Fibroblast of the aortic adventitia (primary cell): ENCODE measurements around the gene SLC25A21. TPM values are rescaled to one million over a fixed set of nuclear protein-coding genes. Genes with fewer than 3 reads are reported as not detected.

ENCODE experiments used
- DNase-seq: peaks from one replicate; pipeline ENCODE4 v3.0.0-alpha.2; 2010; ENCODE audit warnings: low read depth
- H3K4me3 ChIP-seq: 2 replicates; pipeline ENCODE4 v1.5.1; 2011; ENCODE audit warnings: low read depth, mild to moderate bottlenecking, control low read depth, low read length, moderate library complexity
- total RNA-seq: library from RNA; depleted of rRNA; stranded (reverse); fragments of >200 nt; gene quantifications from 2 replicates; pipeline ENCODE4 v1.2.3, GENCODE V29; 2012; ENCODE audit warnings: low replicate concordance
- TF ChIP-seq, protein P1 (sequence below): IDR thresholded peaks from 2 replicates; pipeline ENCODE4 v1.5.1; 2011; ENCODE audit warnings: mild to moderate bottlenecking, low read length, control low read depth, inconsistent platforms; ENCODE audit not compliant: insufficient read depth

Gene SLC25A21
- total RNA-seq, 1 donor = 1.2 TPM

DNA sequence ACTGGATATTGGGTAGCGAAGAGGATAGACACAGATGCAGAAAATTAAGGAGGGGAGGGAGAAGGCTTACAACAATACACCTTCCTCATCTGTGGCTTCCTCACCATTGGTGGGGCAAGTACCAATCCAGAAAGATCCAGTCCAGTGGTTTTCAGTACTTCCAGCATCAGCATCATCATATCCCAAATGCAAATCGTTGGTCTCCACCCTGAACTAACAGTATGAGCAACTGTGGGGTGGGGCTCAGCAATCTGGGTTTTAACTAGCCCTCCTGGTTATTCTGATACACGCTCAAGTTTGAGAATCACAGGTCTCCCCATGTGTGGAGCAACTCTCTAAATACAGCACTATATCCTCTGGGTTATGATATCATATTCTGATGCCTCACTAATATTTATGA, 317.0 kb downstream of the SLC25A21 start:
- no peak overlapping the region for H3K4me3 ChIP-seq
- TF ChIP-seq, protein P1, sequence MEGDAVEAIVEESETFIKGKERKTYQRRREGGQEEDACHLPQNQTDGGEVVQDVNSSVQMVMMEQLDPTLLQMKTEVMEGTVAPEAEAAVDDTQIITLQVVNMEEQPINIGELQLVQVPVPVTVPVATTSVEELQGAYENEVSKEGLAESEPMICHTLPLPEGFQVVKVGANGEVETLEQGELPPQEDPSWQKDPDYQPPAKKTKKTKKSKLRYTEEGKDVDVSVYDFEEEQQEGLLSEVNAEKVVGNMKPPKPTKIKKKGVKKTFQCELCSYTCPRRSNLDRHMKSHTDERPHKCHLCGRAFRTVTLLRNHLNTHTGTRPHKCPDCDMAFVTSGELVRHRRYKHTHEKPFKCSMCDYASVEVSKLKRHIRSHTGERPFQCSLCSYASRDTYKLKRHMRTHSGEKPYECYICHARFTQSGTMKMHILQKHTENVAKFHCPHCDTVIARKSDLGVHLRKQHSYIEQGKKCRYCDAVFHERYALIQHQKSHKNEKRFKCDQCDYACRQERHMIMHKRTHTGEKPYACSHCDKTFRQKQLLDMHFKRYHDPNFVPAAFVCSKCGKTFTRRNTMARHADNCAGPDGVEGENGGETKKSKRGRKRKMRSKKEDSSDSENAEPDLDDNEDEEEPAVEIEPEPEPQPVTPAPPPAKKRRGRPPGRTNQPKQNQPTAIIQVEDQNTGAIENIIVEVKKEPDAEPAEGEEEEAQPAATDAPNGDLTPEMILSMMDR = no peak
- DNase-seq = no peak

- DNase-seq = peak; percentile 53
- TF ChIP-seq, protein P1 = no peak
Measured at GRCh38 chr14:36852981-36853691, 319.3 kb downstream of the SLC25A21 start.

GRCh38 chr14:36848213-36848612, 324.2 kb downstream of the SLC25A21 start:
- DNase-seq = no peak
- TF ChIP-seq, protein P1 = no peak
- H3K4me3 ChIP-seq = no peak overlapping the region

More at GRCh38 chr14:36852981-36853691, 319.3 kb downstream of the SLC25A21 start:
- H3K4me3 ChIP-seq = no peak overlapping the region

DNA sequence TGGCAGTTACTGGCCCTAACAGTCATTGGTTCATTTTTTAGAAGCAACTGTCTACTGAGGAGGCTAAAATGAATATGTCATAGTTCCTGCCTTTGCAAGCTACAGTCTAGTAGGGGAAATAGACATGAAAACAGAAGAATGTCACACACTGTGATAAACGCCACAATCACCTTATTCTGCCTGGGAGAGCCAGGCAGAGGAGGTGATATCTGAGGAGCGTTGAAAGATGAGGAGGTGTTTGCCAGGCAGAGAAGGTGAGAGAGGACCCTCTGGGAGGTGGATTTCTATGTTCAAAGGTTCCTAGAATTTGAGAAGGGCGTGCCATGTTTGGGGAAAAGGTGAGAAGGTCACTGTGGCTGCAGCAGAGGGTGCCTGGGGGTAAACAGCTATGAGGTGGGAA, 325.0 kb downstream of the SLC25A21 start:
- DNase-seq = no peak
- TF ChIP-seq, protein P1 = no peak
- H3K4me3 ChIP-seq = no peak overlapping the region

DNA sequence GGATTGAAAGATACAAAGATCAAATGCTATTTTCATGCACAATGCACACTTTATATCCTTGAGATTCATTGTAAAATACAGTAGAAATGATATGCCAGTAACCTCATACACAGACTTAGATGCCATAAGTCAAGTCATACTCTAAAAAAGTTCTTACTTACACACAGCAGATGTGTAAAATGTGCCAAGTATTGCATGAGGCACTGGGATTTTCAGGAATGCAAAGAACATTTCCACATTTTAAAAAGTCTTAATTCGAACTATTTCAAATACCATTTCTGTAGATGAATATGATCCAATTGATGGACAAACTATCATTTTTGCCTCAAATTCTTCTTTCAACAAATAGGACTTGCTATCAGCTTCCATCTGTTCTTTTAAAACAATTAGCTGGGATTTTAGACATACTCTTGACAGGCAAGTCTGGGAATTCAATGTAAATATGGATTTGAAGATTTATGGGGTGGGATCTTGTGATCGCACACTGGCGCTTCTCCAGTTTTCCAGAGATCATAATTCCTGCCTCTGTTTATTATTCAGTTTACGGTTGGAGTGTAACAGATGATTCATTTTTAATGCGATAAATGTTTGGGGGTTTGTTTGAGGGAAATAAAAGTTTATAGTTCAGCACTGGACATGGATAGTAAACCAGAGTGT, 326.9 kb downstream of the SLC25A21 start:
- peak; percentile 2 for DNase-seq

DNA sequence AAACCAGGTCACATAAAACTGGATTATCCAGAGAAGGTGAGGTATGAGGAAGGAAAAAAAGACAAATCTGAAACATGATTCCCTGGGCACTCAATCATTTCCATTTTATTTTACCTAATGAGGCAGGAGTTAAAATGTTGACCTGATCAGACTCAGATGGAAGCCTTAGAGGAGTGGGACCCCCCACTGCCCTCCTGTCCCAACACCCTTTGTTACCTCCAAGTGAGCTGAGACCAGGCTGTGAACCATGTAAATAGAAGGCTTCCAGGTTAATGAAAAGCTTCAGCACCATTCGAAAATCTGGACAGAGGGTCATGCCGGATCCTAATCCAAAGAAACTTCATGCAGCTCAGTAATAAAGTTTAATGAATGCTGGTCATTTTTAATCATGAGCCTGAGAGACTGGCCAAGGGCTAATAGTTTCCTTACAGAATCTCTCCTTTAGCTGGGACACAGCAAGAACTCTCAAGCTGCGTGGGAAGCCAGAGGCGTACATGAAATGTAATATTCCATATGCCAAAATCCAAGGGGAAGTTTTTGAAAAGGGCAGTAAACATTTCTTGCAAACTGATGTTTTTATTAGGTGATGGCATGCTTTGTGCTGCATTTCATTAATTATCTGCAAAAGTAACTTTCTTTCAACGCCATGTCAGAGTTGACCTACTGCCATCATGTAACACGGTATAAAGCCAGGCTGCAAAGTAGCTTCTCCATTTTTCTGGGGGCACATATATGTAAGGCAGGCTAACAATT, 327.8 kb downstream of the SLC25A21 start:
- no peak for DNase-seq
- H3K4me3 ChIP-seq = no peak overlapping the region
- TF ChIP-seq, protein P1 = no peak

More for the DNA sequence above, 326.9 kb downstream of the SLC25A21 start:
- TF ChIP-seq, protein P1 = no peak
- no peak overlapping the region for H3K4me3 ChIP-seq
